ENCODE results near the gene TMEM217. TPM values are rescaled to one million over a fixed set of nuclear protein-coding genes. Genes with fewer than 3 reads are reported as not detected.

Gene TMEM217
- total and polyA plus RNA-seq, 3 donors from 2014 or later = 13.3 to 46.5 (median 16.2) TPM

DNA sequence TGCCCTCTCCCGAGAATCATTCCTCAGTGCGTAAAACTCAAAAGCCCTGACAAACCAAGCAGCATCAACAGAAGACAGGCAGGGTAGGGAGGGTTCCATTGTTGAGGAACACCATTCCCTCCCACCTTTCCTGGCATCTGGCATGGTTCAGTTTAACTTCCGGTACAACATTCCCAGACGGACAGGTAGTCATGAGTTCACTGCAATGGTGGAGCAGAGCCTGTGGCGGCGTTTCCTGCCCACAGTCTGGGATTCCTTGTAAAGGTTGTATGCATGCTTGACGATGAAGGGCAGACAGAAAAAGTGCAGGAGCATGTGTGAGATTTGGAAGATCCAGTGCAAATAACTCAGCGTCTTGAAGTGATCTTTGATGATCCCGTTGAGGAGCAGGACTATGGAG is 45.7 kb downstream of the TMEM217 start:
- Histone ChIP-seq H3K4me3 (no peak overlapping the region), H3K4me1 (no peaks in the 10 kb centered on the region), H3K27ac (no peak overlapping the region), H3K36me3 (ENCODE audit: low read depth, missing control alignments) (no peaks in the 10 kb centered on the region), H3K27me3 (no peaks in the 10 kb centered on the region), H3K9me3 (no peaks in the 10 kb centered on the region)
- DNase-seq = no peak
- TF ChIP-seq POLR2A (IDR thresholded peaks at IDR 0.05) = no peak
- TF ChIP-seq, protein P1, sequence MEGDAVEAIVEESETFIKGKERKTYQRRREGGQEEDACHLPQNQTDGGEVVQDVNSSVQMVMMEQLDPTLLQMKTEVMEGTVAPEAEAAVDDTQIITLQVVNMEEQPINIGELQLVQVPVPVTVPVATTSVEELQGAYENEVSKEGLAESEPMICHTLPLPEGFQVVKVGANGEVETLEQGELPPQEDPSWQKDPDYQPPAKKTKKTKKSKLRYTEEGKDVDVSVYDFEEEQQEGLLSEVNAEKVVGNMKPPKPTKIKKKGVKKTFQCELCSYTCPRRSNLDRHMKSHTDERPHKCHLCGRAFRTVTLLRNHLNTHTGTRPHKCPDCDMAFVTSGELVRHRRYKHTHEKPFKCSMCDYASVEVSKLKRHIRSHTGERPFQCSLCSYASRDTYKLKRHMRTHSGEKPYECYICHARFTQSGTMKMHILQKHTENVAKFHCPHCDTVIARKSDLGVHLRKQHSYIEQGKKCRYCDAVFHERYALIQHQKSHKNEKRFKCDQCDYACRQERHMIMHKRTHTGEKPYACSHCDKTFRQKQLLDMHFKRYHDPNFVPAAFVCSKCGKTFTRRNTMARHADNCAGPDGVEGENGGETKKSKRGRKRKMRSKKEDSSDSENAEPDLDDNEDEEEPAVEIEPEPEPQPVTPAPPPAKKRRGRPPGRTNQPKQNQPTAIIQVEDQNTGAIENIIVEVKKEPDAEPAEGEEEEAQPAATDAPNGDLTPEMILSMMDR (IDR thresholded peaks at IDR 0.05) = no peak
- WGBS, 2 donors = 89 to 96% methylated on average over 9 of the region's 9 CpGs
- intact Hi-C loops (cut with DNase I; ENCODE audit: low total_unique reads) = no loop called here

DNA sequence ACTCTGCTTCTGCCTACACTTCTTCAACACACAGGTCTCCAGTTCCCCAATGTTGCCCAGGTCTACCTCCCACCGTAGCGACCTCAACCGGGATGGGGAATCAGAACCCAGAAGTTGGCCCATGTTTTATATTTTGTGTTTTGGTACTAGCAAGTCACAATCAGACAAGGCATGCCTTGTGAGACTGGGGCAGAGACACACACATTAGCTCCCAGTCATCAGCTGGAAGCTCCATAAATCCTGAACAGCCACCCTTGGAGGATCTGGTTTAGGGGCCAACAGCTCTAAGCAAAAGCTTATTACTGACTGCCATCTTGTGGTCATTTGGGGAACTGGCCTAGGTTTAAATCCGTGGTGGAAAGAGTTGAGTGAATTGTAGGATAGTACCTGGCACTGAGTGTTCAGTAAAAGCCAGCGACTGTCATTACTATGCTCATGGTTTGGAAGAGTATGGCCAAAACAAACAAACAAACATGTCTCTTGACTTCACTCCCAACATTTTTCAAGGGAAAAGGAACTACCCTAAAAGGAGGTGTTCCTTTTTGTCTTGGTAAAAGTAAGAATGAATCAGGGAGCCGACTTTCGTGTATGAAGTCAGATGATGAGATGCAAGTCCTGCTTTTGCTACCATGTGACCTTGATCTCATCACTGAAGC is 47.5 kb downstream of the TMEM217 start:
- Histone ChIP-seq H3K27ac (peak overlapping the region in 1 of 2 donors; percentile 27), H3K4me1 (no peaks in the 10 kb centered on the region), H3K4me3 (no peak overlapping the region), H3K27me3 (no peaks in the 10 kb centered on the region), H3K9me3 (no peaks in the 10 kb centered on the region), H3K36me3 (ENCODE audit: low read depth, missing control alignments) (no peaks in the 10 kb centered on the region)
- DNase-seq = peak; percentile 90
- intact Hi-C loops (cut with DNase I; ENCODE audit: low total_unique reads) = no loop called here
- no peak for TF ChIP-seq POLR2A (IDR thresholded peaks at IDR 0.05)
- TF ChIP-seq, protein P1 (IDR thresholded peaks at IDR 0.05) = peak; percentile 95 to 99 (median 96)
- WGBS, 2 donors = 49 to 63% methylated on average over 7 of the region's 7 CpGs

DNA sequence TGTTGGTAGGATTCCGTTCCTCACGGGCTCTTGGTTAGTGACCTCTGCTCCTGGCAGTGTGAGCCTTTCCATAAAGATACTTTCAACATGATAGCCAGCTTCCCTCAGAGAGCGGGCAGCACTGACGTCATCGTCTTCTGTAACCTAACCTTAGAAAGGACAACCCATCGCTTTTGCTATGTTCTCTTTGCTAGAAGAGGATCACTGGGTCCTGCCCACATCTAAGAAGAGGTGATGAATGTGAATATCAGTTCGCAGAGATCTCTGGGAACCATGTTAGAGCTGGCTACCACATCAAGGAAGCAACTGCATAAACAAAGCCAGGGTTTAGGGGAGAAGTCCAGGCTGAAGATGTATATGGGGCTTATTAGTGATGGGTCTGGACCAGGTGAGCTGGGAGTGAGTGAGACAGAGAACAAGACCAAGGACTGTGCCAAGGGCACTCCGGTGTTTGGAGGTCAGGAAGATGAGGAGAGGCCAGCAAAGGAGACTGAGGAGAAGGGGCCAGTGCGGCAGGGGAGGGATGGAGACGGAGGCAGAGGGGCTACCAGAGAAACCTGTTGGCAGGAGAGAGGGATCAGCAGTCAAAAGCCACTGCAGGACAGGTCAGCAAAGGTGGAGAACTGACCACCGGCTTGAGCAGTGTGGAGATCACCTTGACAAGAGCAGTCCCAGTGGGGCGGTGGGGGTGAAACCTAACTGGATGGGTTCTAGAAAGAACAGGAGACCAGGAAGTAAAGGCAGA is 48.3 kb downstream of the TMEM217 start:
- Histone ChIP-seq H3K27me3 (no peaks in the 10 kb centered on the region), H3K4me1 (no peaks in the 10 kb centered on the region), H3K9me3 (no peaks in the 10 kb centered on the region), H3K27ac (no peak overlapping the region), H3K36me3 (ENCODE audit: low read depth, missing control alignments) (no peaks in the 10 kb centered on the region), H3K4me3 (no peak overlapping the region)
- intact Hi-C loops (cut with DNase I; ENCODE audit: low total_unique reads) = no loop called here
- TF ChIP-seq, protein P1 (IDR thresholded peaks at IDR 0.05) = no peak
- TF ChIP-seq POLR2A (IDR thresholded peaks at IDR 0.05) = no peak
- no peak for DNase-seq
- 85 to 86% methylated on average over 12 of the region's 12 CpGs for WGBS, 2 donors

DNA sequence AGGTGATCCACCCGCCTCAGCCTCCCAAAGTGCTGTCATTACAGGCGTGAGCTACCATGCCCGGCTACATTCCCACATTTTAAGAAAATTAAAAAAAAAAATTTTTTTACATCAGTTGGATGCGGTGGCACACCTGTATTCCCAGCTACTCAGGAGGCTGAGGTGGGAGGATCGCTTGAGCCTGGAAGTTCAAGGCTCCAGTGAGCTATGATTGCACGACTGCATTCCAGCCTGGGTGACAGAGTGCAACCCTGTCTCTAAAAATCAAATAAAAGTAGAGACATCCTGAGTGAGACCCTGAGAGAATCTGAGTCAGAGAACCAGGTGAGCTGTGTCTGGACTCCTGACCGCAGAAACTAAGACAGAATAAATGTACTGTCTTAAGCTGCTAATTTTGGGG is 49.2 kb downstream of the TMEM217 start:
- intact Hi-C loops (cut with DNase I; ENCODE audit: low total_unique reads) = no loop called here

More for the DNA sequence above, 49.2 kb downstream of the TMEM217 start:
- H3K36me3 ChIP-seq (ENCODE audit: low read depth, missing control alignments) = no peaks in the 10 kb centered on the region
- TF ChIP-seq POLR2A (IDR thresholded peaks at IDR 0.05) = no peak
- TF ChIP-seq, protein P1 (IDR thresholded peaks at IDR 0.05) = no peak
- no peaks in the 10 kb centered on the region for H3K4me1 ChIP-seq
- no peak for DNase-seq
- no peaks in the 10 kb centered on the region for H3K9me3 ChIP-seq
- 88 to 90% methylated on average over 7 of the region's 7 CpGs for WGBS, 2 donors
- no peaks in the 10 kb centered on the region for H3K27me3 ChIP-seq
- H3K27ac ChIP-seq = no peak overlapping the region
- H3K4me3 ChIP-seq = no peak overlapping the region

All from testis (tissue), 3 donors.